Activated CD8-positive, alpha-beta memory T cell treated with anti-CD3 and anti-CD28 coated beads, Interleukin-2, amount 50 U/mL, for 24 hours (primary cell): Measurements from ENCODE around the gene CDX1.

Experiments
- DNase-seq: peaks from one replicate; pipeline ENCODE4 v3.0.0-alpha.2; 2020; ENCODE audit errors: extremely low read depth

CDX1 gene

GRCh38 chr5:150208187-150209098, 41.9 kb downstream of the CDX1 start:
- no peak for DNase-seq

GRCh38 chr5:150209099-150209635, 42.6 kb downstream of the CDX1 start:
- DNase-seq = no peak

- no peak for DNase-seq
Observed at GRCh38 chr5:150210644-150211043, 44.1 kb downstream of the CDX1 start.

GRCh38 chr5:150211156-150212030, 44.8 kb downstream of the CDX1 start:
- DNase-seq = no peak

GRCh38 chr5:150213530-150213929, 47.0 kb downstream of the CDX1 start:
- DNase-seq = no peak

- DNase-seq = no peak
Observed at GRCh38 chr5:150214289-150214688, 47.7 kb downstream of the CDX1 start.

- DNase-seq = no peak
Observed at GRCh38 chr5:150215979-150216944, 49.7 kb downstream of the CDX1 start.

GRCh38 chr5:150217038-150217437, 50.5 kb downstream of the CDX1 start:
- no peak for DNase-seq

- DNase-seq = peak; percentile 39
Observed at GRCh38 chr5:150217873-150218692, 51.5 kb downstream of the CDX1 start.

- no peak for DNase-seq
Observed at GRCh38 chr5:150218693-150219035, 52.1 kb downstream of the CDX1 start.

GRCh38 chr5:150219142-150219541, 52.6 kb downstream of the CDX1 start:
- no peak for DNase-seq

GRCh38 chr5:150219861-150220260, 53.3 kb downstream of the CDX1 start:
- DNase-seq = no peak

- DNase-seq = no peak
Observed at GRCh38 chr5:150221471-150221870, 54.9 kb downstream of the CDX1 start.

- no peak for DNase-seq
Observed at GRCh38 chr5:150222906-150223305, 56.3 kb downstream of the CDX1 start.

- no peak for DNase-seq
Observed at GRCh38 chr5:150223474-150223873, 56.9 kb downstream of the CDX1 start.

GRCh38 chr5:150224483-150225027, 58.0 kb downstream of the CDX1 start:
- no peak for DNase-seq

GRCh38 chr5:150227036-150227435, 60.5 kb downstream of the CDX1 start:
- DNase-seq = no peak

- DNase-seq = no peak
Observed at GRCh38 chr5:150227606-150228273, 61.2 kb downstream of the CDX1 start.

- DNase-seq = no peak
Observed at GRCh38 chr5:150229571-150229970, 63.0 kb downstream of the CDX1 start.

GRCh38 chr5:150230842-150231241, 64.3 kb downstream of the CDX1 start:
- DNase-seq = no peak
